SK-N-SH (cell line): Measurements from ENCODE around the gene ROR2. TPM values are rescaled to one million over a fixed set of nuclear protein-coding genes. Genes with fewer than 3 reads are reported as not detected.

Source experiments
- CTCF ChIA-PET: fragments of 300-600, 350-600 bp; formaldehyde crosslinking; extraction: SDS; loops from one replicate; lab custom pipeline; 2021; lab: Yijun Ruan, JAX
- POLR2A ChIA-PET: fragments of 350-600 bp; sonication (Branson Sonifier 250); formaldehyde crosslinking; extraction: SDS; loops from one replicate; lab custom pipeline; 2020; ENCODE audit warnings: antibody characterized with exemption, inconsistent platforms; lab: Yijun Ruan, JAX
- DNase-seq: peaks from one replicate; pipeline ENCODE4 v3.0.0; 2012
- H2AFZ ChIP-seq: fragments of 200-600 bp; sonication (generic); 2 replicates; pipeline ENCODE4 v1.8.1; 2016; ENCODE audit warnings: antibody characterized with exemption, mild to moderate bottlenecking, low read depth
- H3F3A ChIP-seq: fragments of 200-600 bp; sonication (generic); replicated peaks from 2 replicates; pipeline ENCODE3; 2016; ENCODE audit warnings: antibody characterized with exemption, mild to moderate bottlenecking; ENCODE audit not compliant: insufficient read depth
- H3K27ac ChIP-seq, 2 experiments: fragments of 200-500 bp in 1 of 2; fragments of 200-600 bp in 1 of 2; sonication (Bioruptor generic) in 1 of 2; sonication (generic), shearing (Covaris generic) in 1 of 2; 2 replicates each; pipeline versions ENCODE4 v1.5.1 to v1.6.1; 2014 to 2016; ENCODE audit warnings: low read depth in 2 of 2, inconsistent platforms in 1 of 2, low read length in 1 of 2, mild to moderate bottlenecking in 1 of 2, mixed read lengths in 1 of 2
- H3K27me3 ChIP-seq: fragments of 200-600 bp; sonication (generic), shearing (Covaris generic); 2 replicates; pipeline ENCODE4 v1.6.1; 2016; ENCODE audit warnings: mixed run types; ENCODE audit not compliant: insufficient read depth
- H3K36me3 ChIP-seq, 2 experiments: fragments of 200-500 bp in 1 of 2; fragments of 200-600 bp in 1 of 2; sonication (Bioruptor generic) in 1 of 2; sonication (generic) in 1 of 2; replicated peaks in 1 of 2; 2 replicates each; pipeline versions ENCODE3 to v1.5.1; 2014 to 2016; ENCODE audit warnings: low read length in 1 of 2, mild to moderate bottlenecking in 1 of 2; ENCODE audit not compliant: insufficient read depth in 2 of 2, control insufficient read depth in 1 of 2
- H3K4me1 ChIP-seq, 2 experiments: fragments of 200-500 bp in 1 of 2; fragments of 200-600 bp in 1 of 2; sonication (Bioruptor generic) in 1 of 2; sonication (generic), shearing (Covaris generic) in 1 of 2; 2 replicates each; pipeline versions ENCODE4 v1.5.1 to v1.6.1; 2014 to 2016; ENCODE audit warnings: low read depth in 1 of 2, low read length in 1 of 2, mixed run types in 1 of 2; ENCODE audit not compliant: insufficient read depth in 2 of 2, control insufficient read depth in 1 of 2
- H3K4me2 ChIP-seq: fragments of 200-600 bp; sonication (generic), shearing (Covaris generic); 2 replicates; pipeline ENCODE4 v1.6.1; 2017; ENCODE audit warnings: mixed run types
- H3K4me3 ChIP-seq, 2 experiments: fragments of 200-500 bp in 1 of 2; fragments of 200-600 bp in 1 of 2; sonication (Bioruptor generic) in 1 of 2; sonication (generic), shearing (Covaris generic) in 1 of 2; 2 replicates each; pipeline versions ENCODE4 v1.5.1 to v1.8.1; 2014 to 2016; ENCODE audit warnings: low read depth in 2 of 2, inconsistent platforms in 1 of 2, low read length in 1 of 2, mild to moderate bottlenecking in 1 of 2, mixed read lengths in 1 of 2, moderate library complexity in 1 of 2
- H3K79me2 ChIP-seq: fragments of 200-600 bp; sonication (generic); 2 replicates; pipeline ENCODE4 v1.8.1; 2017; ENCODE audit warnings: mild to moderate bottlenecking; ENCODE audit not compliant: insufficient read depth
- H3K9ac ChIP-seq: fragments of 200-600 bp; sonication (generic); 2 replicates; pipeline ENCODE4 v1.6.1; 2017; ENCODE audit warnings: mixed run types
- H3K9me2 ChIP-seq: fragments of 200-600 bp; sonication (generic); 2 replicates; pipeline ENCODE4 v1.6.1; 2017; ENCODE audit warnings: mixed run types
- H3K9me3 ChIP-seq: fragments of 200-600 bp; sonication (generic); 2 replicates; pipeline ENCODE4 v1.6.1; 2017; ENCODE audit warnings: mixed run types, mild to moderate bottlenecking, moderate library complexity
- H4K20me1 ChIP-seq: fragments of 200-600 bp; sonication (generic); 2 replicates; pipeline ENCODE4 v1.6.1; 2017; ENCODE audit warnings: mild to moderate bottlenecking, mixed run types; ENCODE audit not compliant: insufficient read depth
- CHD2 ChIP-seq: fragments of 150-350 bp; IDR thresholded peaks from 2 replicates; pipeline ENCODE4 v1.6.1; 2018; ENCODE audit warnings: low read length; ENCODE audit not compliant: partially characterized antibody
- ELF1 ChIP-seq: IDR thresholded peaks from 2 replicates; pipeline ENCODE4 v1.4.0; 2012
- EZH2phosphoT487 ChIP-seq: fragments of 200-600 bp; sonication (generic); IDR thresholded peaks from 2 replicates; pipeline ENCODE4 v1.6.1; 2017; ENCODE audit warnings: low read depth, mixed run types, mild to moderate bottlenecking, antibody characterized with exemption, moderate library complexity, borderline replicate concordance
- FOSL2 ChIP-seq: IDR thresholded peaks from 2 replicates; pipeline ENCODE4 v1.4.0; 2012; ENCODE audit warnings: low read depth, mild to moderate bottlenecking, moderate library complexity, borderline replicate concordance
- FOXJ3 ChIP-seq: sonication (generic); formaldehyde crosslinking; IDR thresholded peaks from 2 replicates; pipeline ENCODE4 v1.5.1; 2020; ENCODE audit warnings: mild to moderate bottlenecking, missing genetic modification reagents
- FOXM1 ChIP-seq: IDR thresholded peaks from 2 replicates; pipeline ENCODE4 v1.4.0; 2012; ENCODE audit warnings: low read depth, mild to moderate bottlenecking
- GABPA ChIP-seq: IDR thresholded peaks from 2 replicates; pipeline ENCODE4 v1.4.0; 2012; ENCODE audit warnings: low read depth, mild to moderate bottlenecking
- JUND ChIP-seq: IDR thresholded peaks from 2 replicates; pipeline ENCODE4 v1.4.0; 2012
- MEF2A ChIP-seq: IDR thresholded peaks from 2 replicates; pipeline ENCODE4 v1.4.0; 2012; ENCODE audit warnings: low read depth, borderline replicate concordance
- NFIC ChIP-seq: IDR thresholded peaks from 2 replicates; pipeline ENCODE4 v1.4.0; 2012; ENCODE audit warnings: borderline replicate concordance
- RXRA ChIP-seq: IDR thresholded peaks from 2 replicates; pipeline ENCODE4 v1.4.0; 2012; ENCODE audit warnings: low read depth, mild to moderate bottlenecking, borderline replicate concordance
- TCF12 ChIP-seq: IDR thresholded peaks from 2 replicates; pipeline ENCODE4 v1.4.0; 2012
- YY1 ChIP-seq: IDR thresholded peaks from 2 replicates; pipeline ENCODE4 v1.4.0; 2012; ENCODE audit warnings: low read depth, mild to moderate bottlenecking
- ZBTB33 ChIP-seq: IDR thresholded peaks from 2 replicates; pipeline ENCODE4 v1.4.0; 2012; ENCODE audit warnings: low read depth, borderline replicate concordance
- whole genome bisulfite sequencing: methylation state at CpG from one replicate; pipeline ENCODE4 v1.1.6; 2017; ENCODE audit warnings: low lambda C conversion rate; 5-methylcytosine and 5-hydroxymethylcytosine counted together
- polyA plus RNA-seq, 3 experiments: library from polyadenylated mRNA; depleted of rRNA; stranded (reverse); fragments of >200 nt; gene quantifications; 2 replicates each; pipeline ENCODE4 v1.2.3, GENCODE V29; 2012
- TF ChIP-seq, protein P1 (sequence below): IDR thresholded peaks from 2 replicates; pipeline ENCODE4 v1.6.1; 2012; ENCODE audit warnings: mild to moderate bottlenecking, low read depth, low read length, moderate library complexity
- TF ChIP-seq, protein P2 (sequence below): fragments of 150-350 bp; IDR thresholded peaks from 2 replicates; pipeline ENCODE4 v1.6.1; 2016; ENCODE audit warnings: mild to moderate bottlenecking, low read depth, low read length

Gene ROR2
- polyA plus RNA-seq, 1 of the 3 experiments (the other 2 are of a cell fraction), result 0.43 TPM

DNA sequence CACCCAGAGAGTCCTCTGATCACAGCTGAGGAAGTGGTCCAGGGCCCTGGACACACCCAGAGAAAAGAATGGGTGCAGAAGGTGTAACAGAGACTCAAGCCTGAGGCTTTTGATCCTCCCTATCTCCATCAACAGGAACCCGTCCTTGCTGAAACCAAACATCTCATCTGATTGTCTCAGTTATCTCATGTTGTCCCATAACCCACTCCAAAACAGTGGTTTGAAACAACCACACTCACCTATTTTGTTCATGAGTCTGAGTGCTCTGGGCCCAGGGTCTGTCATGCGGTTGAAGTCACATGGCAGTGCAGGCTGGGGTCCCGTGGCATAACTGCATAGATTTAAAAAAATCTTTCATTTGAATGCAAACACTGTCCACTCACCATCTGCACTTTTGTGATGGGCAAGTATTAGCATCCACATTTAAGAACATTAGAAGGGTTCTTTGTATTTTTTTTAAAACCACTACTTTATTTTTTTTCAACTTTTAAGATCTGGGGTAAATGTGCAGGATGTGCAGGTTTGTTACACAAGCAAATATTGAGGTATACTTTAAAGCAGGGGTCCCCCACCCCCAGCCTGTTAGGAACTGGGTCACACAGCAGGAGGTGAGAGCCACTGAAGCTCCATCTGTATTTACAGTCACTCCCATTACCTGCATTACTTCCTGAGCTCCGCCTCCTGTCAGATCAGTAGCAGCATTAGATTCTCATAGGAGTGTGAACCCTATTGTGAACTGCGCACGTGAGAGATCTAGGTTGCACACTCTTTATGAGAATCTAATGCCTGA lies 255.8 kb downstream of the ROR2 start:
- Histone ChIP-seq H3K27me3 (no peaks in the 10 kb centered on the region), H3K9me3 (no peaks in the 10 kb centered on the region), H3K36me3 (no peaks in the 10 kb centered on the region), H3K9ac (no peak overlapping the region), H3F3A (no peaks in the 10 kb centered on the region), H3K79me2 (no peaks in the 10 kb centered on the region), H2AFZ (no peak overlapping the region), H3K9me2 (no peaks in the 10 kb centered on the region), H3K4me1 (no peaks in the 10 kb centered on the region), H3K4me2 (no peak overlapping the region)
- WGBS, result 73% methylated on average over 6 of the region's 6 CpGs
- POLR2A ChIA-PET, result no interaction called here
- TF ChIP-seq CHD2, result no peak
- no peak for TF ChIP-seq TCF12
- TF ChIP-seq NFIC, result no peak
- TF ChIP-seq FOXM1, result no peak
- TF ChIP-seq ELF1, result no peak
- TF ChIP-seq, protein P1, sequence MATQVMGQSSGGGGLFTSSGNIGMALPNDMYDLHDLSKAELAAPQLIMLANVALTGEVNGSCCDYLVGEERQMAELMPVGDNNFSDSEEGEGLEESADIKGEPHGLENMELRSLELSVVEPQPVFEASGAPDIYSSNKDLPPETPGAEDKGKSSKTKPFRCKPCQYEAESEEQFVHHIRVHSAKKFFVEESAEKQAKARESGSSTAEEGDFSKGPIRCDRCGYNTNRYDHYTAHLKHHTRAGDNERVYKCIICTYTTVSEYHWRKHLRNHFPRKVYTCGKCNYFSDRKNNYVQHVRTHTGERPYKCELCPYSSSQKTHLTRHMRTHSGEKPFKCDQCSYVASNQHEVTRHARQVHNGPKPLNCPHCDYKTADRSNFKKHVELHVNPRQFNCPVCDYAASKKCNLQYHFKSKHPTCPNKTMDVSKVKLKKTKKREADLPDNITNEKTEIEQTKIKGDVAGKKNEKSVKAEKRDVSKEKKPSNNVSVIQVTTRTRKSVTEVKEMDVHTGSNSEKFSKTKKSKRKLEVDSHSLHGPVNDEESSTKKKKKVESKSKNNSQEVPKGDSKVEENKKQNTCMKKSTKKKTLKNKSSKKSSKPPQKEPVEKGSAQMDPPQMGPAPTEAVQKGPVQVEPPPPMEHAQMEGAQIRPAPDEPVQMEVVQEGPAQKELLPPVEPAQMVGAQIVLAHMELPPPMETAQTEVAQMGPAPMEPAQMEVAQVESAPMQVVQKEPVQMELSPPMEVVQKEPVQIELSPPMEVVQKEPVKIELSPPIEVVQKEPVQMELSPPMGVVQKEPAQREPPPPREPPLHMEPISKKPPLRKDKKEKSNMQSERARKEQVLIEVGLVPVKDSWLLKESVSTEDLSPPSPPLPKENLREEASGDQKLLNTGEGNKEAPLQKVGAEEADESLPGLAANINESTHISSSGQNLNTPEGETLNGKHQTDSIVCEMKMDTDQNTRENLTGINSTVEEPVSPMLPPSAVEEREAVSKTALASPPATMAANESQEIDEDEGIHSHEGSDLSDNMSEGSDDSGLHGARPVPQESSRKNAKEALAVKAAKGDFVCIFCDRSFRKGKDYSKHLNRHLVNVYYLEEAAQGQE, result no peak
- TF ChIP-seq EZH2phosphoT487, result no peak
- TF ChIP-seq MEF2A, result no peak
- TF ChIP-seq FOXJ3 (CRISPR knock-in tag), result no peak
- no peak for TF ChIP-seq GABPA
- no peak for TF ChIP-seq RXRA
- no peak for TF ChIP-seq ZBTB33
- TF ChIP-seq FOSL2, result no peak
- TF ChIP-seq, protein P2, sequence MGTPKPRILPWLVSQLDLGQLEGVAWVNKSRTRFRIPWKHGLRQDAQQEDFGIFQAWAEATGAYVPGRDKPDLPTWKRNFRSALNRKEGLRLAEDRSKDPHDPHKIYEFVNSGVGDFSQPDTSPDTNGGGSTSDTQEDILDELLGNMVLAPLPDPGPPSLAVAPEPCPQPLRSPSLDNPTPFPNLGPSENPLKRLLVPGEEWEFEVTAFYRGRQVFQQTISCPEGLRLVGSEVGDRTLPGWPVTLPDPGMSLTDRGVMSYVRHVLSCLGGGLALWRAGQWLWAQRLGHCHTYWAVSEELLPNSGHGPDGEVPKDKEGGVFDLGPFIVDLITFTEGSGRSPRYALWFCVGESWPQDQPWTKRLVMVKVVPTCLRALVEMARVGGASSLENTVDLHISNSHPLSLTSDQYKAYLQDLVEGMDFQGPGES, result no peak
- TF ChIP-seq YY1, result no peak
- no peak for TF ChIP-seq JUND
- TF ChIP-seq, all 33 proteins: peak for 0
- Histone ChIP-seq H4K20me1 (no peaks in the 10 kb centered on the region), H3K4me3 (no peak overlapping the region), H3K27ac (no peak overlapping the region)
- CTCF ChIA-PET, result no interaction called here
- DNase-seq, result no peak
